Colonic mucosa (tissue), 4 donors: ENCODE data around the gene C9orf40. TPM values are rescaled to one million over a fixed set of nuclear protein-coding genes. Genes with fewer than 3 reads are reported as not detected.

Experiments used
- DNase-seq: peaks from one replicate; pipeline ENCODE4 v3.0.0-alpha.2; 2020
- H3K27ac ChIP-seq: fragments of 200-600 bp; one replicate; pipeline ENCODE4 v1.8.0; 2021
- H3K27me3 ChIP-seq: fragments of 200-600 bp; one replicate; pipeline ENCODE4 v1.8.0; 2021
- H3K36me3 ChIP-seq: fragments of 200-600 bp; one replicate; pipeline ENCODE4 v1.8.0; 2021
- H3K4me1 ChIP-seq: fragments of 200-600 bp; one replicate; pipeline ENCODE4 v1.8.0; 2021; ENCODE audit warnings: mild to moderate bottlenecking
- H3K4me3 ChIP-seq: fragments of 200-600 bp; one replicate; pipeline ENCODE4 v1.8.0; 2021
- H3K9ac ChIP-seq, 2 donors: one replicate each; pipeline ENCODE4 v1.7.0; 2013; ENCODE audit warnings: control low read depth in 2 of 2, low read depth in 2 of 2, low read length in 2 of 2
- H3K9me3 ChIP-seq: fragments of 200-600 bp; one replicate; pipeline ENCODE4 v1.8.0; 2021
- CTCF ChIP-seq: fragments of 200-600 bp; IDR thresholded peaks from one replicate; pipeline ENCODE4 v1.8.0; 2022; ENCODE audit warnings: antibody characterized with exemption, mild to moderate bottlenecking
- intact Hi-C: fragments of 100-400 bp; cut with DNase I; formaldehyde crosslinking; loops from one replicate; pipeline ENCODE4 v1.14.1; 2022
- total RNA-seq, 2 donors: library from RNA; stranded (reverse); fragmentation: NEBNext Ultra II Directional in 1 of 2; extraction: Animal tissue kit (Norgen Biotek cat#: 25700) in 1 of 2; gene quantifications; one replicate each; pipeline ENCODE4 v1.2.1, GENCODE V29; 2021
- donor health status: healthy.
- donor health status: DM: no; HTN: no; CAD: no.
- donor health status: DM: no; HTN: no; CAD: no.

Gene C9orf40
- total RNA-seq, 2 donors from 2014 or later = 14.4 to 21.9 TPM

- Histone ChIP-seq H3K27ac (no peak overlapping the region), H3K36me3 (no peaks in the 10 kb centered on the region), H3K9ac (no peak overlapping the region), H3K4me3 (no peak overlapping the region), H3K27me3 (no peaks in the 10 kb centered on the region), H3K4me1 (no peaks in the 10 kb centered on the region), H3K9me3 (no peaks in the 10 kb centered on the region)
- no peak for TF ChIP-seq CTCF
- intact Hi-C loops = no loop called here
- DNase-seq = no peak
Observed at GRCh38 chr9:74979844-74980243, 27.1 kb upstream of the C9orf40 start.

DNA sequence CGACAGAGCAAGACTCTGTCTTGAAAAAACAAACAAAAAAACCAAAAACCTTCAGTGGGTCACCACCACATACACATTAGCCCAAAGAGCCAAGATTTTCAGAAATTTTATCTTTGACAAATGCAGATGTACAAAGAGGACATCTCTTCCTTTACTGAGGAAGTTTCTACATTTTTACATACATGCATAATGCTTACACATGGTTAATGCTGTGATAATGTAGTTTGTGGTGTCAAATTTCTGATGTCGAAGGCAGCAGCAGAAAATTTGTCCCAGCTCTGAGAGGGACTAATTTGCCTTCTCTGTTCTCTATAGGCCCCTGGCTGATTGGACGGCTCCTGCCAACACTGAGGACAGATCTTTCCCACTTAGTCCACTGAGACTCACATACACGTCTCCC is 24.6 kb upstream of the C9orf40 start:
- H3K27ac ChIP-seq = no peak overlapping the region
- no peaks in the 10 kb centered on the region for H3K9me3 ChIP-seq
- no peak overlapping the region for H3K4me3 ChIP-seq
- H3K4me1 ChIP-seq = no peaks in the 10 kb centered on the region
- no peak overlapping the region for H3K9ac ChIP-seq
- TF ChIP-seq CTCF = no peak
- H3K36me3 ChIP-seq = no peaks in the 10 kb centered on the region
- intact Hi-C loops = no loop called here
- DNase-seq = no peak
- no peaks in the 10 kb centered on the region for H3K27me3 ChIP-seq

GRCh38 chr9:74975538-74975937 is 22.8 kb upstream of the C9orf40 start:
- Histone ChIP-seq H3K27ac (no peak overlapping the region), H3K9me3 (no peaks in the 10 kb centered on the region), H3K9ac (no peak overlapping the region), H3K36me3 (no peaks in the 10 kb centered on the region), H3K27me3 (no peaks in the 10 kb centered on the region), H3K4me3 (no peak overlapping the region), H3K4me1 (no peaks in the 10 kb centered on the region)
- no peak for DNase-seq
- intact Hi-C loops = no loop called here
- TF ChIP-seq CTCF = no peak

DNA sequence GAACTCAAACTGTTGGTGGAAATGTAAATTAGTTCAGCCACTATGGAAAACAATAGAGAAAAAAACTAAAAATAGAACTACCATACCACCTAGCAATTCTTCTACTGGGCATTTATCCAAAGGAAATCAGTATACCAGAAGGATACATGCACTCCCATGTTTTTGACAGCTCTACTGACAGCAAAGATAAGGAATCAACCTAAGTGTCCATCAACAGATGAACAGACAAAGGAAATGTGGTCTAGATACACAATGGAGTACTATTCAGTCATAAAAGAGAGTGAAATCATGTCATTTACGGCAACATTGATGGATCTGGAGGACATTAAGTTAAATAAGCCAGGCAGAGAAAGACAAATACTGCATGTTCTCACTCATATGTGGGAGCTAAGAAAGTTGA is 21.8 kb upstream of the C9orf40 start:
- H3K4me1 ChIP-seq = no peaks in the 10 kb centered on the region
- no peaks in the 10 kb centered on the region for H3K9me3 ChIP-seq
- no peaks in the 10 kb centered on the region for H3K36me3 ChIP-seq
- no peak for DNase-seq
- TF ChIP-seq CTCF = no peak
- intact Hi-C loops = no loop called here
- no peaks in the 10 kb centered on the region for H3K27me3 ChIP-seq
- H3K9ac ChIP-seq = no peak overlapping the region
- H3K27ac ChIP-seq = no peak overlapping the region
- H3K4me3 ChIP-seq = no peak overlapping the region

DNA sequence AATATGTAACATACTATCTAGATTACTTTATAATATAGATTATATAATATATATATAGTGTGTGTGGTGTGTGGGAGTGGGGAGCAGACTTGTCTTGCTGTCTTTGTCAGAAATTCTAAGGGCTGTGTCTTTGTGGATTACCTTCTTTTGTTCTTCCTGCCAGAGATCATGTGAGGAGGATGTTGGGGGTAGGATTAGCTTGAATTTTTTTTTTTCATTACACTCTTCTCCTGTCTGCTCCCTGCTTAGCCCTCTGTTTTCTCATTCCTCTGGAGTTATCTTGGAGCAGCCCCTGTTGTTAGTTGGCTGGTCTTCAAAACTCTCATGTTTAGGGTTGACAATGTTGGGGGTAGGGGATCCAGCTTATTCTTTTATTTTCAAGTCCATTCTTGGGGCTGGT is 21.0 kb upstream of the C9orf40 start:
- H3K9ac ChIP-seq = no peak overlapping the region
- no peak overlapping the region for H3K4me3 ChIP-seq
- no peak for TF ChIP-seq CTCF
- no peaks in the 10 kb centered on the region for H3K4me1 ChIP-seq
- no peaks in the 10 kb centered on the region for H3K36me3 ChIP-seq
- no peaks in the 10 kb centered on the region for H3K27me3 ChIP-seq
- no peak overlapping the region for H3K27ac ChIP-seq
- DNase-seq = no peak
- no peaks in the 10 kb centered on the region for H3K9me3 ChIP-seq
- intact Hi-C loops = no loop called here

DNA sequence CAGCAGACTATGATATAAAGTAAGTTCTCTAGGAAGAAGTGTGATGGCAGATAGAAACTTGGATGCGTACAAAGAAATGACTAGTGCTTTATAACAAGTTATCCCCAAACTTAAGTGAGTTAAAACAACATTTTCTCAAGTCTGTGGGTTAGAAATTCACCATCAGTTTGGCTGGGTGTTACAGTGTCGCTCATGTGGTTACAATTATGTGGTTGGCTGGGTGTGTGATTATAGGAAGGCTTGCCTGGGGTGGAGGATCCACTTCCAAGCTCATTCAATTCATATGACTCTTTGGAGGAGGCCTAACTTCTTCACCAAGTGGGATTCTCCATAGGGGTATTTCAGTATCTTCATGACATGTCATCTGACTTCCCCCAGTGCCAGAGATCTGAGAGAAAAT is 10.3 kb upstream of the C9orf40 start:
- no peak overlapping the region for H3K27ac ChIP-seq
- H3K9me3 ChIP-seq = no peaks in the 10 kb centered on the region
- no peak overlapping the region for H3K4me3 ChIP-seq
- H3K4me1 ChIP-seq = no peaks in the 10 kb centered on the region
- no peaks in the 10 kb centered on the region for H3K27me3 ChIP-seq
- no peak for TF ChIP-seq CTCF
- no peaks in the 10 kb centered on the region for H3K36me3 ChIP-seq
- intact Hi-C loops = no loop called here
- no peak for DNase-seq
- H3K9ac ChIP-seq = no peak overlapping the region
